Nucleus accumbens (tissue), 56 donors: ENCODE results near the gene ASB6.

Experiments used
- DNase-seq, 56 donors: peaks; one replicate each; lab custom pipeline; 2025; lab: John Stamatoyannopoulos, UW

ASB6 gene, protein sequence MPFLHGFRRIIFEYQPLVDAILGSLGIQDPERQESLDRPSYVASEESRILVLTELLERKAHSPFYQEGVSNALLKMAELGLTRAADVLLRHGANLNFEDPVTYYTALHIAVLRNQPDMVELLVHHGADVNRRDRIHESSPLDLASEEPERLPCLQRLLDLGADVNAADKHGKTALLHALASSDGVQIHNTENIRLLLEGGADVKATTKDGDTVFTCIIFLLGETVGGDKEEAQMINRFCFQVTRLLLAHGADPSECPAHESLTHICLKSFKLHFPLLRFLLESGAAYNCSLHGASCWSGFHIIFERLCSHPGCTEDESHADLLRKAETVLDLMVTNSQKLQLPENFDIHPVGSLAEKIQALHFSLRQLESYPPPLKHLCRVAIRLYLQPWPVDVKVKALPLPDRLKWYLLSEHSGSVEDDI

DNA sequence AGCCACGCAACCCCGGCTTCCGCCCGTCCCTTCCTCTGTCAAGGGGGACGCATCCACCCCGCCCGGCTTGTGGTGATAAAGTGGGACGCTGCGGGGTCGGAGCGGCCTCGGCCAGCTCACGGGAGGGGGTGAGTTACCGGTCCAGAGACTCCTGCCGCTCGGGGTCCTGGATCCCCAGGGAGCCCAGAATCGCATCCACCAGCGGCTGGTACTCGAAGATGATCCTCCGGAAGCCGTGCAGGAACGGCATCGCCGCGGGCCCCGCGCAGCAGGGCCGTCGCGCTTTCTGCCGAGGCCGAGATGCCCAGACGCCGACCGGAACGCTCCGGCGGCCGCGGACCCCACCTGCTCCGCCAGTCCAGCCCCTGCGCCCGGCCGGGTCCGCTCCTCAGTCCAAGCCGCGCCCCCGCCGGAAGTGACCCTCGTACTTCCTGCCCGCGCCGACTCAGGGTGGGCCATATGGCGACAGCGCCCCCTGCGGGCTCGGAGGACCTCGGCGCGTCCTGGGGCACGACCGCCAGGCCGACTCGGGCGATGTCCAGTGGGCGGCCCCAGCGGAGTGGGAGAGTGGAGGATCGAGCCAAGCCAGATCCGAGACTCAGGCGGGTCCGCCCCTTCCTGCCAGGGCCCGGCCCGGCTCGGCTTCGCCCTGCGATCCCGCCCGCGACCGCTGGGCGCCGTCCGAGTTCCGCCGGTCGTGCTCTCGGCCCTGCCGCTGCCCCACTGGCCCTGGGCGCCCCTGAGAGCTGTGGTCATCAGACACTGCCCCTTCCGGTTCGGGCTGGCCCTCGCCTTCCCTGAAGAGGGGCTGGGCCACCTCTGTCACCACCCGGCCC is at the start of gene ASB6:
ASB6 (minus strand) TSS at position 402 of the 836 bp plus-strand sequence; CDS start at position 250, 152 bp downstream.
- peak; percentile 67 to 97 (median 91) for DNase-seq

DNA sequence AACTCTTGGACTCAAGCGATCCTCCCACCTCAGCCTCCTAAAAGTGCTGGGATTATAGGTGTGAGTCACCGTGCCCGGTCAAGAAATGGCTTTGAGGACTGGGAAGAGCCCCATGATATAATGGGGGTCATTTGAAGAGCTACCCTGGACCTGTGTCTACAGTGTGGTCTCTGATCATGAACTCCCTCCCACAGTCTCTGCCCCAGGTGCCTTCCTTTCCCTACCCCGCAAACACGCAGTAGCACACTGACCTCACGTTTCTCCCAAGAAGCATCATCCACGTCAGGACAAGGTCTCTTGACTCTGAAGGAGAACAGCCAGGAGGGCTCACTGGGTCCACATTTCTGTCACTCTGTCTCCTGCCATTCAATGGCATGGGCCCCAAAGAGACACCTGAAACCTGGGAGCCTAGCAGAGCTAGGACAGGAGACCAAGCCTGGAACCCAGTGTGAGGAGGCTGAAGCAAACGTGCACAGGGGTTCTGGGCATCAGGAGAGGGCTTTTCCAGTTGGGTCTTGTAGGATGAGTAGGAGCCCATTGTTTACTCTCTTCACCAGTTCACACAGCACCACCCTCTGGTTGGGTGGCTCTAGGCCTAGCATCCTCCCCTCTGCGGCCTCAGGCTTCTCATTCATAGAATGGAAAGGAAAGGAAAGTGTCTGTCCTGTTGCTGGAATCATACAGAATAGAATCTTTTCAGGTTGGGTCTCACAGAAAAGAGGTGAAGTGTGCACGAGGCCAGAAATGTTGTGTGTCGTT is 46.5 kb upstream of the ASB6 start:
- no peak for DNase-seq

DNA sequence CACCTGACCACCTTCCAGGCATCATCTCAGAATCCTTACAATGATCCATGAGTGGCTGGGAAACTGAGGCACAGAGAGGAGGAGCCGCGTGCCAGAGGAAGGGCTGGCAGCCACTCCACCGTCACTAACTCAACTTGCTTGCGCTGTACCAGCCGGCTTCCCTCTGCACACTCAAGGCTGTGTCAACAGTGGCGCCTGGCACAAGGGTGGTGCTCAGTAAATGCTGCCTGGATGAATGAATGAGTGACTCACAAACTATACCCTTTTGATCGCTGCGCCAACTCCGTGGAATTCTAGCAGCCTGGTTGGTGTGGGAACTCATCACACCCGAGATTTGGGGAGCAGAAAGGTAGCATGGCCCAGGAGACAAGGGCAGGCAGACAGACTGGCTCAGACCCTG is 45.4 kb upstream of the ASB6 start:
- DNase-seq: peak in 1 of 56 donors; percentile 15

DNA sequence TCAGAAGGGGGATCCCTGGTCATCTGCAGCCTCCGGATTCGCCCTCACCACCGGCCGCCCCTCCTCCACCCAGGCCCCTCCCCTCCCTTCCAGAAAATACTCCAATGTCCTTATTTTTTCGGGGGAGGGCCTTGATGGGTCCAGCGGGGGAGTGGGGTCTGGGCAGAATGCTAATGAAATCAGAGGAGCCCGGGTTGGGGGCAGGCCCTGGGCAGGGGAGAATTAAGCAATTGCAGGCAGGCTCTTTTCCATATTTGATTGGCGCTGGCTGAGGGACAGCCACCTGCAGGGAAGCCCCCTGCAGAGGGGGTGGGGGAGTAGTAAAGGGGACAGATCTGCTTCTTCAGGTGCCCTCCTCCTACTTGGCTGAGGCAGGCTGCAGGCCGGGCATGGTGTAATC is 44.8 kb upstream of the ASB6 start:
- DNase-seq: no peak

DNA sequence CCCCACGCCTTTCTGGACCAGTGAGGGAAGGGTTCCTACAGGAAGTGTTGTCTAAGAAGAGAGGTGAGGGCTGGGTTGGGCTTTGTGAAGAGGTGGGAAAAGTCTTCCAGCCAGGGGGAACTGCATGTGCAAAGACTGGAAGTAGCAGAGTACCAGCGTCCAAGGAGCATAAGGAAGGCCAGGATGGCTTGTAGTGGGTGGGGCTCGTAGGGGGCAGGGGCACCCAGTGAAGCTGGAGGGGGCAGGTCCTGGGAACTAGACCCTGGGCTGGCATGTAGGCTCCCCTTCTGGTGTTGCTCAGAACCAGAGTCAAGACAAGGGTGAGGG is 43.9 kb upstream of the ASB6 start:
- DNase-seq: no peak

DNA sequence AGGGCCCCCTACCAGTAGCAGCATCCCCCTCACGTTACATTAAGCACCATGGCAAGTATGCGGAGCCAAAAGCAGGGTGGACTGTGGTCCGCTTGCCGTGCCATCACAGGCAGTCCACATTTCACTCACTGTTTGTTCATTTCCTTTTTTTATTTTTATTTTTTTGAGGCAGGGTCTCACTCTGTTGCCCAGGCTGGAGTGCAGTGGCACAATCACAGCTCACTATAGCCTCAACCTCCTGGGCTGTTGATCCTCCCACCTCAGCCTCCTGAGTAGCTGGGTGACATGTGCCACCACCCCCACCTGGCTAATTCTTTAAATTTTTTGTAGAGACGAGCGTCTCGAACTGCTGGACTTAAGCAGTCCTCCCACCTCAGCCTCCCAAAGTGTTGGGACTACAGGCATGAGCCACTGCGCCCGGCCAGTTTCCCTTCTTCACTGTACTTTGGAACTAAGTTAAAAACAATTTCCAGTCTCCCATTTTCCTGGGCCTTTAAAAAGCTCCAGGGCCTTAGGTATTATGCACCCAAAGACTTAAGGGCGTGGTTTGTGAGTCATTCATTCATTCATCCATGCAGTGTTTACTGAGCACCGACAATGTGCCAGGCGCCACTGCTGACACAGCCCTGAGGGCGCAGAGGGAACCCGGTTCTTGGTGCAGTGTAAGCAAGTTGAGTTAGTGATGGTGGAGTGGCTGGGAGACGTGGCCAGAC is 43.4 kb upstream of the ASB6 start:
- DNase-seq: no peak

DNA sequence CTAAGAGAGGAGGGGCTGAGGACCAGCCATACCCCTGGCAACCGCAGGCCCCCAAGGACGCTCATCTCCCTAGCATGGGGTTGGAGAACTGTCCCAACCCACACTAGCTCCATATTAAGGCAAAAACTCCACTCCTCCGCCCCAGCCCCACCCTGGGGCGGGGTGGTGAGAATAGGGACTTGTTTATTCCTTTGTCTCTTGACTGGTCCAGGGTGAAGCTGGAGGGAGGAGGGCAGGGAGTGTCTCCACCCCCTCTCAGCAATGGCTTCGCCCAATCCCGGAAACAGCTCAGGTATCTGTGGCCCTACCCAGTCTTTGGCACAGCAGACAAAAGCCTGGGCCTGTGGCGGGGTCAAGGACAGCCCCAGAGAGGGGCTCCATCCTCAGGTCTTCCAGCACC is 40.4 kb upstream of the ASB6 start:
- DNase-seq: no peak

DNA sequence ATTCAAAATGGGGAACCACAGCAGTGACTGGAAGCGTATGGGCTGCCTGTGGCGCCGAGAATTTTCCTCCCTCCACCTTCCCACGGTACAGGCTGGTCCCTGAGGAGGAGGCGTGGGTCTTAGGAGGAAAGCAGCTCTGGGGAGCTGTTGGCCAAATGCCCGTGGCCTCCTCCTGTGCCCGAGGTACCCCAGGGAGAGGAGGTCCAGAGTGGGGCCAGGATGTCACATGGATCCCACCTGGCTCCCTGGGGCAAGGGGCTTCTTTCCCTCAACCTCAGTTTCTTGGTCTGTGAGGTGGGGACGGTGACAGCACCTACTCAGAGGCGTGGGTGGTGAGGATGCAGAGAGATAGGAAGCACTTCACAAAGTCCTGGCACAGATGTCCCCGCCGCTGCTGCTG is 40.0 kb upstream of the ASB6 start:
- DNase-seq: no peak

DNA sequence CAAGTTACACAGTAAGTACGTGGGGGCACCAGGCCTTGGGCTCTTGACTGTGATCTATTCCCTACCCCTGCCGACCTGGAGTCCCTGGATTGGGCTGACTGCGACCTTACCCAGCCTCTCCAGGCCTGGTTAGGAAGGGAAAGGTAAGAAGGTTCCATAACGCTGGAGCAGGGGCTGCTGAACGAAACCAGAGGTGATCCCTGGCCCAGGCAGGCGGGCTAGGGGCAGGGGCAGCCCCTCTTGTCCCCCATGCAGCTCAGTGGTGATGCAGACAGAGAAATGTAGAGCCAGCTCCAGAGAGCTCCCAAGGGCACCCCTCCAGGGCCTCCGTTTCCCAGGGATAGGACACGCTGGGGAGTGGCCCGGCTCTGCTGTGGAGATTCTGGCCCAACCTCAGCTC is 37.6 kb upstream of the ASB6 start:
- no peak for DNase-seq

DNA sequence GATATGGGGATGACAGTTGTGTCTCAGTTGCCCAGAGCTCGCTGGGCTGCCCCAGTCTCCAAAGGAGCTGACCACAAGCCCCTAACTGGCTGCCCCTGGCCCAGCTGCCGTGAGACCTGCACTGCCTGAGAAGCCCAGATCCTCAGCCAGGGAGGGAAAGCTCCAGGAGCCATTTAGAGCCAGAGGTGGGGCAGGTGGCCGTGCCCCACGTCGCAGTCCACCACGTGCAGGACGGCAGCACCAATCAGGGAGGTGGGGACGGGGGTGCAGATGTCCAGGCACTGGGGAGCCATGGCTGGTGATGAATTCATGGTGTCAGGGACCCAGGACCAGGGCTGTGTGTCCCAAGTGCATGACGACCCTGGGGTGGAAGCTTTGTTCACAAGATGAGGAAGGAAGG is 36.9 kb upstream of the ASB6 start:
- DNase-seq: no peak

DNA sequence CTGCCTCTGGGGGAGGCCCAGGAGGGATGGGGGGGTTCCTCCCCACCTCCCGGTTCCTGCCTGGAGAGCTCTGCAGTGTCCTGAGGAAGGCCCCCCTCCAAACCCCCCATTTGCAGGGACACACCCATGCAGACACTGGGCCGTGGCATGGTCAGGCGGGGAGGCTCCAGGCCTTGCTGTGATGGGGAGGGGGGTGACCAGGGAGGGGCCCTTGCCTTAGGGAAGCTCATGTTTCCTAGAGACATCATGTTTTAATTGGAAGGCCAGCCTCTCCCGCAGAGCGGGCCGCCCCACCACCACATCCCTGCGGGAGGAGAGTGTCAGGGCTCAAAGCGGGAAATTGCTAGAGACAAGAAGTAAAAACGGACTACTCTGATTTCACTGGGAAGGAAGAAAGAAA is 35.5 kb upstream of the ASB6 start:
- DNase-seq: no peak

DNA sequence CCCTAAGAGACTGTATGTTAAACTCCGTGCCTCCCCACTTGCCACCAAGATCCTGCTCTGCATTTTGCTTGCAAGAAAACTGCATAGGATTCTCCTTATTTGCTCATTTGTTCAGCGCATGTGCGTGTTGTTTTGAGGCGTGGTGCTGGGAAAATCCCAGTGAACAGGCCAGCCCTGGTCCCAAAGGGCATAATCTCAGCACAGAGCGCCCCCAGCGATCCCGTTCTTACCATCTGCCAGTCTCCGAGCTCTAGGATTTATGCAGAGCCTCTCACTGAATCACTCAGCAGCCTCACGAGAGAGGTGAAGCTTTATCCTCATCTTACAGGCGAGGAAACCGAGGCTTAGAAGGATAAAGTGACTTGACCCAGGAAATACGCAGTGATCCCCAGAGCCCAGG is 35.0 kb upstream of the ASB6 start:
- no peak for DNase-seq

DNA sequence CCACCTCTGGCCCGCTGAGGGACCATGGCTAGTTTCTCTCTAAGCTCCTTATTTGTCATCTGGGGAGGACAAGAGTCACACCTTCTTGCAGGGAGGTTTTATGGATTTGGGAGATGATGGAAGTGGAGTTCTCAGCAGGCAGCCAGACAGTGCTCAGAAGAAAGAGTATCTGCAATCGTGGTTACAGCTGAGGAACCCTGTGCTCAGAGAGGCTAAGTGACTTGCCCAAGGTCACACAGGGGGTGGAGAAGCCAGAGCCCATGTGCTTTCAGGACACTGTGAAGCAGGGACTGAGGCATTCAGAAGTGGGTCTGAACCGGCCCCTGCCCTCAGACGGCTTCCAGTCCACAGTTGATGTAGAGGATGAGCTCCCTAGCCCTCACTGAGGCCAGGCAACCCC is 34.3 kb upstream of the ASB6 start:
- no peak for DNase-seq

DNA sequence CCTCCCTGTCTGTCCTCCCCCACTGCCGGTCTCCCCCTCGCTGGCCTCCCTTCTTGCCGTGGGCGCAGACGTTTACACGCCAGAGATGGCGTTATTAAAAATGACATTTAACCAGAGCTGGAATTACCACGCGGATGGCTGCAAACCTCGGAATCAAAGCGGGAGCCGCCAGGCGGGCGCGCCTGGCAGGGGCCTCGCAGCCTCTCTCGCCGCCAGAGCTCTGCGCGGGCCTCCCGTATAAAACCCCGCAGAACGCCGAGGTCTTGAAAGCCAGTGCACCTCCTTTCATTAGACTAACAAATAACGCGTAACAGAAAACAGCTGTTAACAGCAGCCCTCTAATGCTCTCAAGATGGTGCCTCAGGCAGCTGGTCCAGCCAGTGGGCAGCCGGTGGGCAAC is 33.7 kb upstream of the ASB6 start:
- DNase-seq: no peak

DNA sequence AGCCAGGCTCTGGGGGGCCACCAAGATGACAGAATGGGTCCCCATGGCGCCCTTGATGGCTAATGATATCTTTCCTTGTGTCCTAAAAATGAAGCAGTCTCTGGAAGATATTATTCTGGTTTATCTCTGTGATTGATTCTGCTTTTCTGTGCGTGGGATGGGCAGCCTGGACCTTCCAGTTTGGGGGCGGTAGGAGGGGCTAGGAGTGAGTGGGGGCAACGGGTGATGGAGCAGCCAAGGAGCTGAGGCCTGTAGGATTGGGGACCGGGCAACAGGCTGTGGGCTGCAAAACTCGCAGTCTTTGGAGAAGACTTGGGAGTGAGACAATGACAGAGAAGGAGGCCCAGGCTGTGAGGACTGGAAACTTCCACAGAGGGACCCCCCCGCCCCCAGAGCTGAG is 32.3 kb upstream of the ASB6 start:
- DNase-seq: no peak

DNA sequence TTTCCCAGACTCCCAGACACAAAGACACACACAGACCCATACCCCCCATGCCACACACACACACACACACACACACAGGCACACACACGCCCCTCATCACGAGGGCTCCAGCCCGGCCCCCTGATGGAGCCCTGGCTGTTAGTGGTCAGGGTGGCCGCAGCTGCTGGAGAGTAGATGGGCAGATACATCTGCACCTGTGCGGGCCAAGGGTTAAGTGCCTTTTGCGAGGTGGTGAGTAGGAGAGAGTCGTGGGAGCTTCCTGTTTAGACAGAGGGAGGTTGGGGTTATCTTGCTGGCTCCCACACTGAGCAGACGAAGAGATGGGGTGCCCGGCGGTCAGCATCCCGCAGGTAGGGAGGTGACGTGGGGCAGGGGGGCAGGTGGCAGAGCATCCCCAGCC is 31.7 kb upstream of the ASB6 start:
- DNase-seq: no peak

DNA sequence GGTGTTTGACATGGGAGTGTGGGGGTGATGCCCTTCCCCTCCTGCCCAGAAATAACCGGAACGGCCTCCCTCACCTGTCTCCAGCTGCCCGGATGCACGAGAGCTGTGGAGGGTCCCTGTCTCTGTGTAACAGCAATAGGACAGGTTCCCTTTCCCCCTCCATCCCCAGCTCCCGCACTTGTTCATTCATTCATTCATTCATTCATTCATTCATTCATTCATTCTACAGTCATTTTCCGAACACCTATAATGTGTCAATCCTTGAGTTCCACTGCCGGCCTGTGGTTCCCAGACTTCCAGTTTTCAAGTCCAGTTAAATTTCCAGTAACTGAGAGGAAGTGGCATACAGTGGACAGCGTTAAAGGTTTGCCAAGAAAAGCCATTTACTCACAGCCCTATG is 30.8 kb upstream of the ASB6 start:
- DNase-seq: no peak

DNA sequence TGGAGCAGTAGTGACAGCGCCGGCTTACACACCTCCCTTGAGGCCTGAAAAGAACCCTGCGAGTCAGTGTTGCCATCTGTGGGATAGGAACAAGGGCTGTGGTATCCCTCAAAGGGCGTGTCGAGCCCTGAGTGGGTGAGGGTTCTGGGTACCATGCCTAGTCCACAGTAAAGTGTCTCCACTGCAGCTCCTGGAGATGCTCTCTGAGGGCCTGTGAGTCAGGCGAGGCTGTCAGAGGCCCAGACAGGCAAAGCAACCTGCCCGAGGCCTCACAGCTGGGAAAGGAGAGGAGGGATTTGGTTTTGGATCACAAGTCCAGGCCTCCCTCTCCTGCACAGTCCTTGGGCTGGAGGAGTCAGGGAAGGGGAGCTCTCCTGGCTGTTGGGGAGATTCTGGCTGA is 29.6 kb upstream of the ASB6 start:
- DNase-seq: no peak

DNA sequence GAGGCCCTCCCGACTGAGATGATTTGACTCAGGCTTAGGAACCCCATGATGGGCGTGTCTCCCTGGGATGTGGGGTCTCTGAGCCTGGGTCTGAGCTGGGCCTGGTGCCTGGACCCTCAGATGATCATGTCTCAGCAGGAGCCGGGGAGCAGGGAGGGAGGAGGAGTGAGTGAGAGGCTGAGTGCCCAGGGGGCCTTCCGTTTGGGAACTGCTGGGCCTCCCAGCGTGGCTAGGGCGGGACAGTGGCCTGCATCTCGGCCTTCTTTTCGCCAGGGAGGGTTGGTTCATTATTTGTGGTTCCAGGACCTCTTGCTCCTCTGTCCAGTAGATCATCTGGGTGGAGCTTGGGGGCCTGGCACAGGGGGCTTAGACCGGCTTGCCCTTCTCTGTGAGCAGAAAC is 29.1 kb upstream of the ASB6 start:
- no peak for DNase-seq

DNA sequence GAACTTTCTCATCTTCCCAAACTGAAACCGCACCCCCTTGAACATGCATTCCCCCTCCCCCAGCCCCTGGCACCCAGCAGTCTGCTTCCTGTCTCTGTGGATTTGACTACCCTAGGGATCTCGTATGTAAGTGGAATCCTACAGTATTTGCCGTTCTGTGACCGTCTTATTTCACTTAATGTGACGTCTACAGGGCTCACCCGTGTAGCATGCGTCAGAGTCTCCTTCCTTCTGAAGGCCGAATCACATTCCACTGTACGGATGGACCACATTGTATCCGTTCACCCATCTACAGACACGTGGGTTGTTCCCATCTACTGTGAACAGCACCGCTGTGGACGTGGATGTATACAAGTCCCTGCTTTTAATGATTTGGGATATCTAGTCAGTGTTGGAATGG is 28.0 kb upstream of the ASB6 start:
- no peak for DNase-seq
